NB4 (cell line): ENCODE measurements around the gene ZNF275.

ENCODE experiments used
- CTCF ChIP-seq: IDR thresholded peaks from one replicate; pipeline ENCODE4 v1.5.1; 2012; ENCODE audit warnings: low read depth, low read length
- MAX ChIP-seq: IDR thresholded peaks from 2 replicates; pipeline ENCODE4 v1.6.1; 2011; ENCODE audit warnings: low read depth, low read length
- POLR2A ChIP-seq: IDR thresholded peaks from 2 replicates; pipeline ENCODE4 v1.6.1; 2011; ENCODE audit warnings: mild to moderate bottlenecking; ENCODE audit not compliant: insufficient read length; ENCODE audit errors: extremely low read depth

GRCh38 chrX:153338836-153339235, 4.9 kb downstream of the ZNF275 start:
- TF ChIP-seq CTCF (no peak), POLR2A (no peak), MAX (peak; percentile 47; the same call in 1 of the 2 replicates)
